HCT116 (cell line): ENCODE data around the gene METTL25B.

Source experiments
- EZH2phosphoT487 ChIP-seq: fragments of 200-600 bp; IDR thresholded peaks from 2 replicates; pipeline ENCODE4 v1.6.1; 2018; ENCODE audit warnings: antibody characterized with exemption, borderline replicate concordance
- POLR2A ChIP-seq: IDR thresholded peaks from 2 replicates; pipeline ENCODE4 v1.7.0; 2011; ENCODE audit warnings: borderline replicate concordance; ENCODE audit not compliant: insufficient read depth, insufficient read length; ENCODE audit errors: extremely low read depth
- SP1 ChIP-seq: IDR thresholded peaks from 2 replicates; pipeline ENCODE4 v1.6.1; 2012; ENCODE audit warnings: low read depth

GRCh38 chr1:156760796-156761104 is 32.5 kb downstream of the METTL25B start:
- TF ChIP-seq EZH2phosphoT487, result no peak
- no peak for TF ChIP-seq POLR2A
- no peak for TF ChIP-seq SP1
